HG03066 (cell line): ENCODE measurements around the gene FUS.
A peak's percentile ranks its signal among the peaks of the same experiment; 100 is the strongest.

ENCODE experiments used
- ATAC-seq: cut with Tn5 transposase; IDR thresholded peaks from one replicate; pipeline ENCODE4 v1.9.1; 2021; ENCODE audit warnings: low read depth; ENCODE audit not compliant: unreplicated experiment

Gene FUS

DNA sequence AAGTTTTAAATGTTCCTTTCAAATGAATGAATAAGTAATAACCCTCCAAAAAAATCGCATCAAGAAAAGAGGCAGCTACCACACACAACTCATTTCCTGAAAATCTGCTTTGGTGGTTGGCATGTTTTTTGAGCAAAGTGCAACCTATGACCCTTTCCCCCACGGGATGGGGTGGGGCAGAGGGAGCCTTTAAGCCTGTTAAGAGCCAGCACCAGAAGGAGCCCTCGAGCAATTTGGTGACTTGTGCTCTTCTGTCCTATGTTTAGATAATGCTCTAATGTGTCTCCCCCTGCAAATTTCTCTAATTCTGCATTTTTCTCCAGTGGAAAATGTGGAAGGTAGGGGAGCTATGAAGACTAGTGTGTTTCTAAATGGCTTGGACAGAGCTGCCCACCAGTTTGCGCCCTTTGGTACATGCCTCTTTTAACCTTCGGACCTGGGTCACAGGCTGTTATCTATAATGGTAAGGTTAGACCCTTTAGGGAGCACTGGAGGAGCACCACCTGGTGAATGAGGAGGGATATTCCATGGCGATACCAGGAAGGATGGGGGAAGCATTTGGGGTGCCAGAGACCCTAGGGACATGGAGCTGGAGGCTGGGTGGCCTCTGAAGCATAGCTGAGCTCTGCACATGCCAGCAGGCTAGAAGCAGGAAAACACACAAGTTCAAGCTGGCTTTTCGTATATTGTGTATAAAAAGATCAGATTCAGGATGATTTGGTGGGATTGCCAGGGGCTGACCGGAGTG lies 21.1 kb downstream of the FUS start:
- no peak for ATAC-seq

- ATAC-seq, result peak; percentile 55
These were observed 21.9 kb downstream of the FUS start for GRCh38 chr16:31201582-31202413.

- ATAC-seq, result peak; percentile 37
These were observed 22.8 kb downstream of the FUS start, which contains the start of gene PYCARD for GRCh38 chr16:31202414-31203375. Gene PYCARD, minus strand, starts transcription at chr16:31202760. Its CDS starts 70 bp downstream, at chr16:31202690.

DNA sequence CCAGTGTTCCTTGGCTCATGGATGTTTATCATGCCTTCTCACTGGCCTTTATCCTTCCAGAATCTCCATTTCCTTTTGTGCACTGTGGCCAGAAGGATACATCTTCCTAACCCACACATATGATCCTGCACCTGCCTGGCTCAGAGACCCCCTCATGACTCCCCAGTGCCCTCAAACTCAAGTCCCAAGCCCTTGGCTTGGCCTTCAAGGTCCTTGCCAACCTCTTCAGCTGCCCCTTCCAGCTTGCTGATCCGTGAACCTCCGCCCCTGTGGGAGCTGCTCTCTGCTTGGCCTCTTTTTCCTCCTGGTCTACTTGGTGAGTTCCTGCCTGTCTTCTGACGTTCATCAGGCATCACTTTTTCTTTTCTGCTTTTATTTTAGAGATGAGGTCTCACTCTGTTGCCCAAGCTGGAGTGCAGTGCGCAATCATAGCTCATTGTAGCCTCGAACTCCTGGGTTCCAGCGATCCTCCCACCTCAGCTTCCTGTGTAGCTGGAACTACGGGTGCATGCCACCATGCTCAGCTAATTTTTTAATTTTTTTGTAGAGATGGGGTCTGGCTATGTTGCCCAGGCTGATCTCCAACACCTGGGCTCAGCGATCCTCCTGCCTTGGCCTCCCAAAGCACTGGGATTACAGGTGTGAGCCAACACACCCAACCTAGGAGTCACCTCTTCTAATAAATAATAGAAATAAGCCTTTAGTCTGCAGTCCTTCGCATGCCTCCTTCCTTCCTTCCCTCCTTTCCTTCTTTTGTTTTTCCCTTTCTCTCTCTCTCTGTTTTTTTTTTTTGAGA lies 25.1 kb downstream of the FUS start:
- no peak for ATAC-seq

DNA sequence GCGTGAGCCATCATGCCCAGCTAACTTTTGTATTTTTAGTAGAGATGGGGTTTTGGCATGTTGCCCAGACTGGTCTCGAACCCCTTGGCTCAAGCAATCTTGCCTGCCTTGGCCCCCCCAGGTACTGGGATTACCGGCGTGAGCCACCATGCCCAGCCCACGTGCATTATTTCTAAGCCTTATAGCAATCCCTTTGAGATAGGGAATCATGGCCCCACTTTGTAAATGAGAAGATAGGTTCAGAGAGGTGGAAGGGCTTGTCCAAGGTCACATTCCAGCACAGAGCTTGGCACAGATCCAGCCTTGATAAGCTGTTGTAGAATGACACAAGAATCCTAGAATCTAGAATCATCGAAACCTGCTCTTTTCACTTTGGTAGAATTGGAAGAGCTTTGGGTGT lies 26.8 kb downstream of the FUS start:
- no peak for ATAC-seq

DNA sequence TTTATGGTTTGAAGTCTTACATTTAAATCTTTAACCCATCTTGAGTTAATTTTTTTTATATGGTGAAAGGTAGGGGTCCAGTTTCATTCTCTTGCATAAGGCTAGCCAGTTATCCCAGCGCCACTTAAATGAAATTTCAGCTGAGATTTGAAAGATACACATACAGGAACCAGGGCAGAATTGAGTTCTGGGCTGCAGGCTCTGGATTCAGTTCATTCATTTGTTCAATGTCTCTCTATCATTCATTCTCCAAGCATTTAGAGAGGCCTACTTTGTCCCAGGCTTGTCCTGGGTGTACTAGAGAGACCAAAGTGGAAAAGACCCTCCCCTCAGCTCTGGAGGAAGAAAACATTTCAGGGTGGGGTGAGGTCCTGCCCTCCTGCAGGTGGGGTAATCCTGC lies 33.4 kb downstream of the FUS start:
- ATAC-seq, result no peak

DNA sequence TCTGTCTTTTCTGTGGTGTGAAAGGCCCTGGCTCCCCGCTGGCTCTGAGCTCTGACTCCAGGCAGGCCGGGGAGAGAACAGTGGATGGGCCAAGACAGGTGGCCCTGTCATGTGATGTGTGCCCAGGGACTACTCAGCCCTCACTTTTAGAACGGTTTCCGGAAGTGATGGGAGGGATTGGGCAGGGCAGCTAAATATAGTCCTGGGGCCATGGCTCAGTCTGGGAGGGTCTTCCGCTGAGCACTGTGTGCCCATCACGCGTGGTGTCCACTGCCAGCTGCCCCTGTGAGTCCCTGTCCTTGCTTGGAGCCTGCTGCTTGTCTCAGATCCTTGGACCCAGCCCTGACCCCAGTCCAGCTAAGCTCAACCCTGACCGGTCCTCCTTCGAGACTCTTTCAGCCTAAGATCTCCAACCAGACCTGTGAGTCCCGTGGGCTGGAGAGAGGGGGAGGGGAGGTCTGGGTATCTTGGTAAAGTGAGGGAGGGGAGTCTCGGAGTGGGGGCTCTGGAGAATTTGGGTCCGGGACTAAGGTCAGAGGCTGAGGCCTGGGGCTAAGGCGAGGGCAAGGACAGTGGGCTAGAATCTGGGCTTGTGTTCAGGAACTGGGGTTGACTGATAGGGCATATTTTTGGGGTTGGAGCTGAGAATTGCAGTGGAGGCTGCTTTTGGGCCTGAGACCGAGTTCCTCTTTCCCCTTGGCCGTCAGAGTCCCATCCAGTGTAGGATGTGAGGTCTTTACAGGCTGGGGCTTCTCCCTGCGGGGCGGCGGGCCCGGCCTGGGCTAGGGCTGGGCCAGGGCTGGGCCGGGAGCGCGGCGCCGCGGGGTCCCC lies 34.2 kb downstream of the FUS start, which contains the start of gene TRIM72:
Gene TRIM72 (plus strand): TSS at position 243 of the 831 bp plus-strand sequence. CDS start 620 bp downstream, outside the sequence.
- no peak for ATAC-seq

DNA sequence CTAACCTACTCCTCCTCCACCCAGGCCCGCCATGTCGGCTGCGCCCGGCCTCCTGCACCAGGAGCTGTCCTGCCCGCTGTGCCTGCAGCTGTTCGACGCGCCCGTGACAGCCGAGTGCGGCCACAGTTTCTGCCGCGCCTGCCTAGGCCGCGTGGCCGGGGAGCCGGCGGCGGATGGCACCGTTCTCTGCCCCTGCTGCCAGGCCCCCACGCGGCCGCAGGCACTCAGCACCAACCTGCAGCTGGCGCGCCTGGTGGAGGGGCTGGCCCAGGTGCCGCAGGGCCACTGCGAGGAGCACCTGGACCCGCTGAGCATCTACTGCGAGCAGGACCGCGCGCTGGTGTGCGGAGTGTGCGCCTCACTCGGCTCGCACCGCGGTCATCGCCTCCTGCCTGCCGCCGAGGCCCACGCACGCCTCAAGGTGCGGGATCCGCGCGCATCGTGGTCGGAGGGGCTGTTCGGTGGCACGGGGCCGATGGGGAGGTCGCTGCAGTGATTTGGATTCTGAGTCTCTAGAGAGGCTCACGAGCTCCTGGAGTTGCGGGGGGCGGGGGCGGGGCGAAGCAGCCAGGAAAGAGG lies 34.9 kb downstream of the FUS start:
- no peak for ATAC-seq

- ATAC-seq, result no peak
These were observed 35.6 kb downstream of the FUS start for GRCh38 chr16:31215287-31216162.

GRCh38 chr16:31216422-31217135 lies 36.6 kb downstream of the FUS start, which contains the start of gene PYDC1:
Gene PYDC1, minus strand, starts transcription at chr16:31217135. Its CDS starts 107 bp downstream, at chr16:31217028.
- no peak for ATAC-seq

- no peak for ATAC-seq
These were observed 37.2 kb downstream of the FUS start for GRCh38 chr16:31217136-31217530.

- no peak for ATAC-seq
These were observed 39.3 kb downstream of the FUS start for GRCh38 chr16:31219154-31219741.

DNA sequence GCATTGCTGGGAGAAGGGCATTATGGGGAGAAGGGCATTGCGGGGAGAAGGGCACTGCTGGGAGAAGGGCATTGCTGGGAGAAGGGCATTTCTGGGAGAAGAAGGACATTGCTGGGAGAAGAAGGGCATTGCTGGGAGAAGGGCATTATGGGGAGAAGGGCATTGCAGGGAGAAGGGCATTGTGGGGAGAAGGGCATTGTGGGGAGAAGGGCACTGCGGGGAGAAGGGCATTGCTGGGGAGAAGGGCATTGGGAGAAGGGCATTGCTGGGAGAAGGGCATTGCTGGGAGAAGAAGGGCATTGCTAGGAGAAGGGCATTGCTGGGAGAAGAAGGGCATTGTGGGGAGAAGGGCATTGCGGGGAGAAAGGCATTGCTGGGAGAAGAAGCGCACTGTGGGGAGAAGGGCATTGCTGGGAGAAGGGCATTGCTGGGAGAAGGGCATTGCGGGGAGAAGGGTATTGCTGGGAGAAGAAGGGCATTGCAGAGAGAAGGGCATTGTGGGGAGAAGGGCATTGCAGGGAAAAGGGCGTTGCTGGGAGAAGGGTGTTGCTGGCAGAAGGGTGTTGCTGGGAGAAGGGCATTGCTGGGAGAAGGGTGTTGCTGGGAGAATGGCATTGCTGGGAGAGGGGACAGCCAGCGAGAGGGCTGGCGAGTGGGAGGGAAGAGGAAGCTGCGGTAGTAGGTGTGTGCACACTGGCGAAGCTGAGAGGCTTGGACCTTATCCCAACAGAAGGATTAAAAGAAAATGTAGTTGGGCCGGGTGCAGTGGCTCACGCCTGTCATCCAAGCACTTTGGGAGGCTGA lies 41.6 kb downstream of the FUS start:
- ATAC-seq, result no peak

DNA sequence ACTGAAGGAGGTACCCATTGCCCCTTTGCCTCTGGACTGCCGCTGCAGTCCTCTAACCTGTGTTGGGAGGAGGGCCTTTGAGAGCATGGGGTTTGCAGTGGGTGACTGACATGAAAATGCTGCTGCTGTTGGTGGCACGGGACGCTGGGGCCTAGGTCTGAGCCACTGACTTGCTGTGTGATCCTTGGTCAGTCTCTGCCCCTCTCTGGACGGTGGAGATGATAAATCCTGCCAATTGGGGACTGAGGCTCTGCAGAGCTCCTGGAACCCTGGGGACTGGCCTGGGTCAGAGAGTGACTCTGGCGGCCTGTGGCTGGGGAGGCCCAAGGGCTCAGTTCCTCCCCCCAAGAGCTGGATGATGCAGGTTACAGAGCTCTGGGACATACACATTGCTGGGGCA lies 43.1 kb downstream of the FUS start:
- ATAC-seq, result no peak

- ATAC-seq, result no peak
These were observed 44.4 kb downstream of the FUS start for GRCh38 chr16:31224092-31224955.
